PC-3 (cell line): ENCODE results near the gene TBC1D9.

Experiments
- EZH2 ChIP-seq: fragments of 300-600 bp; sonication (generic); IDR thresholded peaks from one replicate; pipeline ENCODE4 v1.6.1; 2017; ENCODE audit warnings: antibody characterized with exemption, mild to moderate bottlenecking, low read length; ENCODE audit not compliant: unreplicated experiment
- EZH2phosphoT487 ChIP-seq: fragments of 300-600 bp; sonication (generic); IDR thresholded peaks from 2 replicates; pipeline ENCODE4 v1.6.1; 2018; ENCODE audit warnings: mild to moderate bottlenecking, antibody characterized with exemption, low read length, borderline replicate concordance
- TF ChIP-seq, protein P1 (sequence below): fragments of 300-600 bp; sonication (generic); conservative IDR thresholded peaks from 2 replicates; pipeline ENCODE4 v1.5.1; 2017; ENCODE audit warnings: antibody characterized with exemption, low read depth, mild to moderate bottlenecking, low read length

GRCh38 chr4:140654495-140654814 lies 101.7 kb downstream of the TBC1D9 start:
- TF ChIP-seq, protein P1, sequence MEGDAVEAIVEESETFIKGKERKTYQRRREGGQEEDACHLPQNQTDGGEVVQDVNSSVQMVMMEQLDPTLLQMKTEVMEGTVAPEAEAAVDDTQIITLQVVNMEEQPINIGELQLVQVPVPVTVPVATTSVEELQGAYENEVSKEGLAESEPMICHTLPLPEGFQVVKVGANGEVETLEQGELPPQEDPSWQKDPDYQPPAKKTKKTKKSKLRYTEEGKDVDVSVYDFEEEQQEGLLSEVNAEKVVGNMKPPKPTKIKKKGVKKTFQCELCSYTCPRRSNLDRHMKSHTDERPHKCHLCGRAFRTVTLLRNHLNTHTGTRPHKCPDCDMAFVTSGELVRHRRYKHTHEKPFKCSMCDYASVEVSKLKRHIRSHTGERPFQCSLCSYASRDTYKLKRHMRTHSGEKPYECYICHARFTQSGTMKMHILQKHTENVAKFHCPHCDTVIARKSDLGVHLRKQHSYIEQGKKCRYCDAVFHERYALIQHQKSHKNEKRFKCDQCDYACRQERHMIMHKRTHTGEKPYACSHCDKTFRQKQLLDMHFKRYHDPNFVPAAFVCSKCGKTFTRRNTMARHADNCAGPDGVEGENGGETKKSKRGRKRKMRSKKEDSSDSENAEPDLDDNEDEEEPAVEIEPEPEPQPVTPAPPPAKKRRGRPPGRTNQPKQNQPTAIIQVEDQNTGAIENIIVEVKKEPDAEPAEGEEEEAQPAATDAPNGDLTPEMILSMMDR: no peak
- no peak for TF ChIP-seq EZH2phosphoT487
- TF ChIP-seq EZH2: no peak
